OCI-LY3 (cell line): ENCODE measurements around the gene NEK9.

Experiments
- H2AFZ ChIP-seq: fragments of 200-600, 300-600 bp; shearing (Covaris generic); 2 replicates; pipeline ENCODE4 v1.6.0; 2014; ENCODE audit warnings: antibody characterized with exemption, low read depth, low read length
- H3K27ac ChIP-seq: fragments of 200-600, 300-600 bp; sonication (generic); 2 replicates; pipeline ENCODE4 v1.5.1; 2014; ENCODE audit warnings: mild to moderate bottlenecking, low read length, moderate library complexity, mixed read lengths
- H3K27me3 ChIP-seq: fragments of 200-600, 300-600 bp; sonication (generic); 2 replicates; pipeline ENCODE4 v1.6.1; 2014; ENCODE audit warnings: low read depth, low read length, mixed read lengths
- H3K36me3 ChIP-seq: fragments of 200-600, 300-600 bp; sonication (generic); replicated peaks from 2 replicates; pipeline ENCODE3; 2014; ENCODE audit warnings: low read depth, low read length, mixed read lengths
- H3K4me1 ChIP-seq: fragments of 300-600, 200-600 bp; sonication (generic); 2 replicates; pipeline ENCODE4 v1.6.1; 2014; ENCODE audit warnings: low read length, mixed read lengths
- H3K4me2 ChIP-seq: fragments of 200-600, 300-600 bp; sonication (generic); 2 replicates; pipeline ENCODE4 v1.6.1; 2014; ENCODE audit warnings: low read length, mixed read lengths
- H3K4me3 ChIP-seq: fragments of 300-600, 200-600 bp; sonication (generic); 2 replicates; pipeline ENCODE4 v1.5.1; 2014; ENCODE audit warnings: antibody characterized with exemption, mild to moderate bottlenecking, low read length, moderate library complexity
- H3K79me2 ChIP-seq: fragments of 300-600, 200-600 bp; shearing (Covaris generic); 2 replicates; pipeline ENCODE4 v1.6.1; 2014; ENCODE audit warnings: mild to moderate bottlenecking, low read length, mixed read lengths
- H3K9ac ChIP-seq: fragments of 300-600, 200-600 bp; shearing (Covaris generic); 2 replicates; pipeline ENCODE4 v1.6.0; 2014; ENCODE audit warnings: mild to moderate bottlenecking, low read length, moderate library complexity
- H3K9me3 ChIP-seq: fragments of 200-600, 300-600 bp; shearing (Covaris generic); 2 replicates; pipeline ENCODE4 v1.6.1; 2014; ENCODE audit warnings: low read length, mixed read lengths; ENCODE audit not compliant: insufficient read depth
- H4K20me1 ChIP-seq: fragments of 200-600, 300-600 bp; sonication (generic); 2 replicates; pipeline ENCODE4 v1.6.1; 2016; ENCODE audit warnings: low read length, mixed read lengths; ENCODE audit not compliant: insufficient read depth
- EZH2phosphoT487 ChIP-seq: fragments of 200-600 bp; shearing (Covaris generic); IDR thresholded peaks from 2 replicates; pipeline ENCODE4 v1.6.1; 2018; ENCODE audit warnings: antibody characterized with exemption, mixed run types, low read depth
- TF ChIP-seq, protein P1 (sequence below): fragments of 200-600, 300-600 bp; sonication (generic); IDR thresholded peaks from 2 replicates; pipeline ENCODE4 v1.5.1; 2014; ENCODE audit warnings: antibody characterized with exemption, low read length, low read depth

NEK9 gene

DNA sequence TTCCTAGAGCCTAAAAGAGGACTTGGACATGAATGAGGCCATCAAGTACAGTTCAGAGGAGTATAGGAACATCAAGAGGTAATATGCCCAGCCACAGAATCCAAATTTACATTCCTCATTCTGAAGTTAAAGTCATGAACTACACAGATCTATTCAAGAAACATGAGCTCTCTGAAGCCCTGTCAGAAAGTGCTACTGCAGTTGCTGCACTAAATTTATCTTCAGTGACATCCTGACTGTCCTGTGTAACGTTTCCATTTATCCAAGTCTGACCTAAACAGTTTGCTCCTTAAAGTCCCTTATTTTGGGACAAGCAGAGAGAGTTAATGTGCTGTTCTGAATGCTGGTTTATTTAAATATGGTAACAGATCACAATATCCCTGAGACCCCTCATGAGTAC lies 28.2 kb downstream of the NEK9 start:
- Histone ChIP-seq H3K27ac (no peak overlapping the region), H3K4me1 (no peaks in the 10 kb centered on the region), H3K4me2 (no peak overlapping the region), H3K9ac (no peak overlapping the region), H3K27me3 (no peaks in the 10 kb centered on the region), H3K79me2 (no peaks in the 10 kb centered on the region), H3K9me3 (no peaks in the 10 kb centered on the region), H3K4me3 (no peak overlapping the region), H4K20me1 (no peaks in the 10 kb centered on the region), H3K36me3 (peaks cover 50% of the 10 kb centered on the region), H2AFZ (no peak overlapping the region)
- TF ChIP-seq, protein P1, sequence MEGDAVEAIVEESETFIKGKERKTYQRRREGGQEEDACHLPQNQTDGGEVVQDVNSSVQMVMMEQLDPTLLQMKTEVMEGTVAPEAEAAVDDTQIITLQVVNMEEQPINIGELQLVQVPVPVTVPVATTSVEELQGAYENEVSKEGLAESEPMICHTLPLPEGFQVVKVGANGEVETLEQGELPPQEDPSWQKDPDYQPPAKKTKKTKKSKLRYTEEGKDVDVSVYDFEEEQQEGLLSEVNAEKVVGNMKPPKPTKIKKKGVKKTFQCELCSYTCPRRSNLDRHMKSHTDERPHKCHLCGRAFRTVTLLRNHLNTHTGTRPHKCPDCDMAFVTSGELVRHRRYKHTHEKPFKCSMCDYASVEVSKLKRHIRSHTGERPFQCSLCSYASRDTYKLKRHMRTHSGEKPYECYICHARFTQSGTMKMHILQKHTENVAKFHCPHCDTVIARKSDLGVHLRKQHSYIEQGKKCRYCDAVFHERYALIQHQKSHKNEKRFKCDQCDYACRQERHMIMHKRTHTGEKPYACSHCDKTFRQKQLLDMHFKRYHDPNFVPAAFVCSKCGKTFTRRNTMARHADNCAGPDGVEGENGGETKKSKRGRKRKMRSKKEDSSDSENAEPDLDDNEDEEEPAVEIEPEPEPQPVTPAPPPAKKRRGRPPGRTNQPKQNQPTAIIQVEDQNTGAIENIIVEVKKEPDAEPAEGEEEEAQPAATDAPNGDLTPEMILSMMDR = no peak
- no peak for TF ChIP-seq EZH2phosphoT487

DNA sequence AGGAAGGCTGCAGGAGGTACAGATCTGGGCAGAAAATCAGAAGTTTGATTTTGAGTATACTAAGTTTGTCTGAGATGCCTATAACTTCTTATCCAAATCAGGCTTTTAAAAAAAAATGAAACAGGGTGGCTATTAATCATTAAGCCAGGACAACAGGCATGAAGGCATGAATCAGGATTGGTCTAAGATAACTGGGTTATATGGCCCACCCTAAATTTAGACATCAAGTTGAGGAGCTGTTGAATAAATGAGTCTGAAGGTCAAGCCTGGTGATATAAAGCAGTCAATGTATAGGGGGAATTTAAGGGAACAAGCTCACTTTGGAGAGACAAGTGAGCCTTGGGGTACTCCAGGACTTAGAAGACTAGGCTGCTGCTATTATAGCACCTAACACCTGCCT lies 28.6 kb downstream of the NEK9 start:
- H3K36me3 ChIP-seq = peaks cover 48% of the 10 kb centered on the region

DNA sequence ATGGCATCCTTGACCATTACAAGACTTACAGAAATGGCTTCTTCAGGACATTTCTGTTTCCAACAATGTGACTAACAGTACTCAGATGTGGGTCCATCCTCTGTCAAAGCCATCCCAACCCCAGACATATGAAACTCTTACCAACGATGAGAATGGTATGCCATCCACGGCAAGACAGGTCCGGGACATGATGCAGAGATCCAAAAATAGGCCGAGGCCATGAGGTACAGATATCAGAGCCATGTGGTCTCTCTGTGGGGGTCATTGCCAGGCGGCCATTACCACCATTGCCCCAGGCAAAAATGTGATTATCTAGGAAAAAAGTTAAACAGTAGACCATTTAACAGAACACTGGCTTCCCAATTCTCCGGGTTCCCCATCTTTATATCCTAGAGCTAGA lies 29.9 kb downstream of the NEK9 start:
- H2AFZ ChIP-seq = no peak overlapping the region
- H3K27ac ChIP-seq = no peak overlapping the region
- H3K27me3 ChIP-seq = no peaks in the 10 kb centered on the region
- H3K4me1 ChIP-seq = no peaks in the 10 kb centered on the region
- peaks cover 51% of the 10 kb centered on the region for H3K36me3 ChIP-seq
- no peak overlapping the region for H3K9ac ChIP-seq
- no peaks in the 10 kb centered on the region for H3K9me3 ChIP-seq
- H4K20me1 ChIP-seq = no peaks in the 10 kb centered on the region
- no peaks in the 10 kb centered on the region for H3K79me2 ChIP-seq
- H3K4me3 ChIP-seq = no peak overlapping the region
- TF ChIP-seq, protein P1 = no peak
- no peak for TF ChIP-seq EZH2phosphoT487
- no peak overlapping the region for H3K4me2 ChIP-seq

More for the DNA sequence above, 28.6 kb downstream of the NEK9 start:
- Histone ChIP-seq H4K20me1 (no peaks in the 10 kb centered on the region), H3K27me3 (no peaks in the 10 kb centered on the region), H3K4me2 (no peak overlapping the region), H3K4me3 (no peak overlapping the region), H3K4me1 (no peaks in the 10 kb centered on the region), H3K9me3 (no peaks in the 10 kb centered on the region), H2AFZ (no peak overlapping the region), H3K79me2 (no peaks in the 10 kb centered on the region), H3K9ac (no peak overlapping the region), H3K27ac (no peak overlapping the region)
- no peak for TF ChIP-seq EZH2phosphoT487
- TF ChIP-seq, protein P1 = no peak

DNA sequence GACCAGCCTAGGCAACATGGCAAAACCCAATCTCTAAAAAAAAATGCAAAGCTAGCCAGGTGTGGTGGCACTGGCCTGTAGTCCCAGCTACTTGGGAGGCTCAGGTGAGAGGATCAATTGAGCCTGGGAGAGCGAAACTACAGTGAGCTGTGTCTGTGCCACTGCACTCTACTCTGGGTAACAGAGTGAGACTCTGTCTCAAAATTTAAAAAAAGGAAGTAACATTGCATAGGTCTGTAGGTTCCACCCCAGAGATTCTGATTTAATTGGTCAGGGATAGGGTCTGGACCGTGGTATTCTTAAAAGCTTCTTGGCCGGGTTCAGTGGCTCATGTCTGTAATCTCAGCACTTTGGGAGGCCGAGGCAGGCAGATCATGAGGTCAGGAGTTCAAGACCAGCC lies 31.2 kb downstream of the NEK9 start:
- Histone ChIP-seq H4K20me1 (no peaks in the 10 kb centered on the region), H3K9ac (no peak overlapping the region), H3K27ac (no peak overlapping the region), H3K79me2 (no peaks in the 10 kb centered on the region), H2AFZ (no peak overlapping the region), H3K27me3 (no peaks in the 10 kb centered on the region), H3K9me3 (no peaks in the 10 kb centered on the region), H3K4me3 (no peak overlapping the region), H3K36me3 (peaks cover 56% of the 10 kb centered on the region), H3K4me1 (no peaks in the 10 kb centered on the region), H3K4me2 (no peak overlapping the region)
- TF ChIP-seq EZH2phosphoT487 = no peak
- TF ChIP-seq, protein P1 = no peak
